SK-N-SH treated with all-trans-retinoic acid at 6 μM for 48 hours (cell line): ENCODE measurements around the gene NFASC.

Experiments
- ATAC-seq: fragments of 200-7000 bp; cut with Tn5 transposase; 3 replicates; pipeline ENCODE4 v1.9.1; 2020; ENCODE audit warnings: mild to moderate bottlenecking, moderate library complexity
- ARNTL ChIP-seq: fragments of 450-650 bp; formaldehyde crosslinking; IDR thresholded peaks from 2 replicates; pipeline ENCODE4 v1.5.0; 2020; ENCODE audit warnings: low read depth, mild to moderate bottlenecking, moderate library complexity, borderline replicate concordance
- BACH2 ChIP-seq: fragments of 250-450 bp; sonication (Bioruptor Pico); IDR thresholded peaks from 2 replicates; pipeline ENCODE4 v1.9.0; 2021; ENCODE audit warnings: mild to moderate bottlenecking, borderline replicate concordance
- CREB5 ChIP-seq: fragments of 250-450 bp; sonication (Bioruptor Pico); IDR thresholded peaks from 2 replicates; pipeline ENCODE4 v1.5.1; 2020; ENCODE audit warnings: low read depth, mild to moderate bottlenecking, moderate library complexity
- CSDC2 ChIP-seq: fragments of 250-450 bp; sonication (Bioruptor Pico); IDR thresholded peaks from 2 replicates; pipeline ENCODE4 v1.5.0; 2020; ENCODE audit warnings: mild to moderate bottlenecking, moderate library complexity
- CSRNP3 ChIP-seq: fragments of 250-450 bp; sonication (Bioruptor Pico); IDR thresholded peaks from 2 replicates; pipeline ENCODE4 v1.5.1; 2021; ENCODE audit warnings: mild to moderate bottlenecking, moderate library complexity
- ESRRG ChIP-seq: fragments of 250-450 bp; sonication (Bioruptor Pico); IDR thresholded peaks from 2 replicates; pipeline ENCODE4 v1.6.1; 2021; ENCODE audit warnings: mild to moderate bottlenecking
- GLIS3 ChIP-seq: fragments of 250-450 bp; sonication (Bioruptor Pico); IDR thresholded peaks from 2 replicates; pipeline ENCODE4 v1.5.0; 2020; ENCODE audit warnings: mild to moderate bottlenecking, moderate library complexity
- PATZ1 ChIP-seq: fragments of 250-450 bp; sonication (Bioruptor Pico); IDR thresholded peaks from 2 replicates; pipeline ENCODE4 v1.8.0; 2020; ENCODE audit warnings: mild to moderate bottlenecking, moderate library complexity, borderline replicate concordance
- POU6F1 ChIP-seq: fragments of 250-450 bp; sonication (Bioruptor Pico); IDR thresholded peaks from 2 replicates; pipeline ENCODE4 v1.8.0; 2021; ENCODE audit warnings: low read depth, mild to moderate bottlenecking, moderate library complexity, borderline replicate concordance
- PPARA ChIP-seq: fragments of 250-450 bp; sonication (Bioruptor Pico); IDR thresholded peaks from 2 replicates; pipeline ENCODE4 v1.5.0; 2020; ENCODE audit warnings: mild to moderate bottlenecking, borderline replicate concordance
- RARB ChIP-seq: fragments of 250-450 bp; sonication (Bioruptor Pico); IDR thresholded peaks from 2 replicates; pipeline ENCODE4 v1.8.0; 2021; ENCODE audit warnings: mild to moderate bottlenecking, moderate library complexity
- SNAI2 ChIP-seq: fragments of 250-450 bp; sonication (Bioruptor Pico); IDR thresholded peaks from 2 replicates; pipeline ENCODE4 v1.5.0; 2020; ENCODE audit warnings: mild to moderate bottlenecking, moderate library complexity
- TCF4 ChIP-seq: fragments of 250-450 bp; sonication (Bioruptor Pico); IDR thresholded peaks from 2 replicates; pipeline ENCODE4 v1.8.0; 2021; ENCODE audit warnings: mild to moderate bottlenecking, moderate library complexity, borderline replicate concordance
- TOX ChIP-seq: fragments of 250-450 bp; sonication (Bioruptor Pico); IDR thresholded peaks from 2 replicates; pipeline ENCODE4 v1.8.0; 2021; ENCODE audit warnings: mild to moderate bottlenecking, moderate library complexity, borderline replicate concordance
- TSHZ2 ChIP-seq: fragments of 250-450 bp; sonication (Bioruptor Pico); IDR thresholded peaks from 2 replicates; pipeline ENCODE4 v1.5.0; 2020; ENCODE audit warnings: mild to moderate bottlenecking, moderate library complexity
- ZC3H10 ChIP-seq: fragments of 250-450 bp; sonication (Bioruptor Pico); IDR thresholded peaks from 2 replicates; pipeline ENCODE4 v1.5.1; 2021; ENCODE audit warnings: mild to moderate bottlenecking, moderate library complexity
- ZFP3 ChIP-seq: fragments of 250-450 bp; sonication (Bioruptor Pico); IDR thresholded peaks from 2 replicates; pipeline ENCODE4 v1.5.0; 2020; ENCODE audit warnings: mild to moderate bottlenecking, moderate library complexity
- ZFP30 ChIP-seq: fragments of 450-650 bp; formaldehyde crosslinking; IDR thresholded peaks from 2 replicates; pipeline ENCODE4 v1.5.0; 2022; ENCODE audit warnings: mild to moderate bottlenecking, moderate library complexity
- ZNF565 ChIP-seq: fragments of 450-650 bp; formaldehyde crosslinking; conservative IDR thresholded peaks from 2 replicates; pipeline ENCODE4 v1.5.0; 2020; ENCODE audit warnings: low read depth, mild to moderate bottlenecking, moderate library complexity
- ZNF70 ChIP-seq: fragments of 450-650 bp; formaldehyde crosslinking; IDR thresholded peaks from 2 replicates; pipeline ENCODE4 v1.5.0; 2020; ENCODE audit warnings: mild to moderate bottlenecking, moderate library complexity

Gene NFASC

GRCh38 chr1:204871405-204872037, 859 bp downstream of the NFASC start:
- no peak; the same call in 2 of the 3 replicates for ATAC-seq
- TF ChIP-seq SNAI2 (CRISPR knock-in tag) (no peak), BACH2 (CRISPR knock-in tag) (no peak)
- TF ChIP-seq, all 23 proteins: peak for 0

GRCh38 chr1:204872262-204872881, 1.7 kb downstream of the NFASC start:
- ATAC-seq: no peak
- TF ChIP-seq POU6F1 (no peak), RARB (CRISPR knock-in tag) (no peak), ZNF565 (CRISPR knock-in tag) (no peak)

- ATAC-seq: no peak
- TF ChIP-seq PPARA (CRISPR knock-in tag): no peak
- TF ChIP-seq TCF4 (CRISPR knock-in tag): no peak
These were observed 2.5 kb downstream of the NFASC start for GRCh38 chr1:204873176-204873575.

- no peak for ATAC-seq
- TF ChIP-seq ZFP30 (CRISPR knock-in tag) (no peak), RARB (CRISPR knock-in tag) (no peak), ZNF565 (CRISPR knock-in tag) (no peak), ESRRG (CRISPR knock-in tag) (no peak), TOX (CRISPR knock-in tag) (no peak), ZNF70 (CRISPR knock-in tag) (no peak), ARNTL (no peak)
- TF ChIP-seq, all 23 proteins: peak for 0
These were observed 3.1 kb downstream of the NFASC start for GRCh38 chr1:204873714-204874113.

GRCh38 chr1:204874274-204874673, 3.6 kb downstream of the NFASC start:
- no peak for ATAC-seq
- TF ChIP-seq TSHZ2 (CRISPR knock-in tag) (no peak), TOX (CRISPR knock-in tag) (no peak), PATZ1 (CRISPR knock-in tag) (no peak), TCF4 (CRISPR knock-in tag) (no peak), PPARA (CRISPR knock-in tag) (no peak), GLIS3 (CRISPR knock-in tag) (no peak), ZFP30 (CRISPR knock-in tag) (no peak), RARB (CRISPR knock-in tag) (no peak), ZNF565 (CRISPR knock-in tag) (no peak), CSRNP3 (CRISPR knock-in tag) (no peak), ZNF70 (CRISPR knock-in tag) (no peak), ESRRG (CRISPR knock-in tag) (no peak), CREB5 (CRISPR knock-in tag) (no peak), ARNTL (no peak), ZC3H10 (CRISPR knock-in tag) (no peak), ZFP3 (CRISPR knock-in tag) (no peak), CSDC2 (CRISPR knock-in tag) (no peak), POU6F1 (no peak)
